GM12878 (cell line): ENCODE measurements around the gene CETN1. TPM values are rescaled to one million over a fixed set of nuclear protein-coding genes. Genes with fewer than 3 reads are reported as not detected.

Experiments used
- ATAC-seq: fragments of 200-7000 bp; cut with Tn5 transposase; 3 replicates; pipeline ENCODE4 v1.9.1; 2020; ENCODE audit warnings: mild to moderate bottlenecking, moderate library complexity
- BruUV-seq: library from RNA; stranded (reverse); fragments of 400-500 nt; replicated peaks from 2 replicates; lab custom pipeline; 2021; lab: Mats Ljungman, UMichigan
- CTCF ChIA-PET: fragments of 300-600 bp; sonication (Branson Sonifier 250); formaldehyde crosslinking; extraction: SDS; loops from one replicate; lab custom pipeline; 2021; ENCODE audit warnings: inconsistent platforms; lab: Yijun Ruan, JAX
- POLR2A ChIA-PET: fragments of 350-600 bp; formaldehyde crosslinking; extraction: SDS; loops from one replicate; lab custom pipeline; 2021; ENCODE audit warnings: inconsistent platforms; lab: Charles Lee
- RAD21 ChIA-PET: fragments of 300-600 bp; sonication (Branson Sonifier 250); formaldehyde crosslinking; loops from one replicate; lab custom pipeline; 2023; ENCODE audit warnings: antibody characterized with exemption; ENCODE audit not compliant: unreplicated experiment; lab: Charles Lee
- SMC1A ChIA-PET: fragments of 300-600 bp; sonication (Branson Sonifier 250); formaldehyde crosslinking; loops from one replicate; lab custom pipeline; 2023; ENCODE audit not compliant: unreplicated experiment, uncharacterized antibody; lab: Charles Lee
- DNase-seq: peaks from one replicate; pipeline ENCODE4 v3.0.0-alpha.2; 2011; ENCODE audit warnings: low read depth, low spot score
- FAIRE-seq: peaks from 3 replicates; lab custom pipeline; 2011; peaks lifted over from hg19 to GRCh38; lab: Jason Lieb, UNC
- H2AFZ ChIP-seq: 2 replicates; pipeline ENCODE4 v1.6.0; 2011; ENCODE audit warnings: low read depth, low read length, control low read depth; ENCODE audit not compliant: control insufficient read depth
- H3K27ac ChIP-seq: 2 replicates; pipeline ENCODE4 v1.5.1; 2011; ENCODE audit warnings: control low read depth; ENCODE audit not compliant: control insufficient read depth, insufficient read depth
- H3K27me3 ChIP-seq, 2 experiments: replicated peaks in 1 of 2; 2 replicates each; pipeline versions ENCODE4 v1.6.0 to v1.6.1; 2011; ENCODE audit warnings: low read length in 1 of 2; ENCODE audit not compliant: control insufficient read depth in 2 of 2, insufficient read depth in 2 of 2
- H3K36me3 ChIP-seq, 2 experiments: 2 replicates each; pipeline ENCODE4 v1.5.1; 2011; ENCODE audit warnings: low read length in 1 of 2; ENCODE audit not compliant: control insufficient read depth in 2 of 2, insufficient read depth in 2 of 2
- H3K4me1 ChIP-seq: 2 replicates; pipeline ENCODE4 v1.6.1; 2011; ENCODE audit warnings: mild to moderate bottlenecking, low read length, moderate library complexity, mixed read lengths; ENCODE audit not compliant: control insufficient read depth, insufficient read depth
- H3K4me2 ChIP-seq: 2 replicates; pipeline ENCODE4 v1.6.0; 2011; ENCODE audit warnings: control low read depth; ENCODE audit not compliant: control insufficient read depth, insufficient read depth
- H3K4me3 ChIP-seq: fragments of 200-600 bp; sonication (generic); 2 replicates; pipeline ENCODE4 v1.5.1; 2016
- H3K79me2 ChIP-seq: 2 replicates; pipeline ENCODE4 v1.6.0; 2011; ENCODE audit warnings: low read length; ENCODE audit not compliant: control insufficient read depth, insufficient read depth
- H3K9ac ChIP-seq: 2 replicates; pipeline ENCODE4 v1.8.0; 2011; ENCODE audit warnings: low read length, control low read depth, mixed read lengths; ENCODE audit not compliant: control insufficient read depth, insufficient read depth
- H3K9me3 ChIP-seq: replicated peaks from 3 replicates; pipeline ENCODE4 v1.5.1; 2011; ENCODE audit warnings: mild to moderate bottlenecking, low read length; ENCODE audit not compliant: control insufficient read depth, insufficient read depth
- H4K20me1 ChIP-seq: 2 replicates; pipeline ENCODE4 v1.6.0; 2011; ENCODE audit not compliant: control insufficient read depth, insufficient read depth
- CTCF ChIP-seq, 3 experiments: IDR thresholded peaks in 2 of 3; conservative IDR thresholded peaks in 1 of 3; 2 replicates each; pipeline ENCODE4 v1.5.1; 2011; ENCODE audit warnings: low read depth in 3 of 3, low read length in 3 of 3, mild to moderate bottlenecking in 3 of 3, control low read depth in 2 of 3, moderate library complexity in 2 of 3, inconsistent platforms in 1 of 3, mixed read lengths in 1 of 3; ENCODE audit not compliant: control insufficient read depth in 2 of 3, insufficient read depth in 1 of 3; ENCODE audit errors: extremely low read depth in 1 of 3
- E4F1 ChIP-seq: fragments of 450-650 bp; IDR thresholded peaks from 2 replicates; pipeline ENCODE4 v1.6.1; 2018; ENCODE audit warnings: borderline replicate concordance, mild to moderate bottlenecking; ENCODE audit not compliant: partially characterized antibody
- GATAD2B ChIP-seq: fragments of 450-650 bp; conservative IDR thresholded peaks from 2 replicates; pipeline ENCODE4 v1.6.1; 2017; ENCODE audit warnings: low read depth, mild to moderate bottlenecking, moderate library complexity
- MEF2A ChIP-seq: IDR thresholded peaks from 2 replicates; pipeline ENCODE4 v1.6.1; 2011; ENCODE audit warnings: low read depth, mild to moderate bottlenecking, low read length, moderate library complexity; ENCODE audit not compliant: insufficient read depth
- WGBS: methylation state at CpG from one replicate; pipeline ENCODE4 v1.1.6; 2016; ENCODE audit warnings: low lambda C conversion rate; ENCODE audit not compliant: insufficient replicate concordance, insufficient coverage; ENCODE audit errors: missing lambda C conversion rate; 5-methylcytosine and 5-hydroxymethylcytosine counted together
- in situ Hi-C: fragments of 300-500 bp; cut with MboI; formaldehyde crosslinking; loops from 9 replicates; pipeline ENCODE4 v1.14.3; 2018; ENCODE audit warnings: mixed read lengths
- intact Hi-C: fragments of 100-400 bp; cut with micrococcal nuclease; formaldehyde crosslinking; loops from one replicate; pipeline ENCODE4 v1.14.2; 2022; ENCODE audit not compliant: unreplicated experiment
- polyA plus RNA-seq, 11 experiments: library from polyadenylated mRNA; depleted of rRNA in 4 of 11; unstranded in 6 of 11; stranded (reverse) in 5 of 11; fragments of >200 nt; fragmentation: Nextera tagmentation in 4 of 11; fragmentation: Illumina TruSeq in 1 of 11; extraction: Ambion mirVana in 4 of 11; extraction: Trizol in 1 of 11; gene quantifications; 1 replicate in 1 of 11; 2 replicates in 10 of 11; pipeline versions ENCODE4 v1.2.1 to v1.2.3, GENCODE V29; 2011 to 2016; ENCODE audit warnings: inconsistent platforms in 2 of 11, missing spikeins in 2 of 11, low read depth in 1 of 11
- total RNA-seq, 4 experiments: library from RNA; depleted of rRNA in 3 of 4; stranded (reverse); fragments of >200 nt in 3 of 4; fragmentation: Illumina TruSeq in 1 of 4; extraction: Trizol in 1 of 4; gene quantifications; 2 replicates each; pipeline versions ENCODE4 v1.2.1 to v1.2.3, GENCODE V29; 2013 to 2021

The CETN1 gene
- total and polyA plus RNA-seq, 10 of the 15 experiments (the other 5 are each of a cell fraction or from before 2014, with no cell fraction given): not detected

GRCh38 chr18:627231-627630 lies 47.1 kb downstream of the CETN1 start (continued):
- TF ChIP-seq E4F1: no peak

- in situ Hi-C loops: no loop called here
These were observed 49.3 kb downstream of the CETN1 start for GRCh38 chr18:629269-630150.

More at GRCh38 chr18:629269-630150, 49.3 kb downstream of the CETN1 start:
- no TSS peak for BruUV-seq
- Histone ChIP-seq H3K4me1 (no peaks in the 10 kb centered on the region), H3K79me2 (no peaks in the 10 kb centered on the region), H3K4me2 (no peak overlapping the region), H4K20me1 (no peaks in the 10 kb centered on the region), H3K36me3 (no peaks in the 10 kb centered on the region), H3K27ac (no peak overlapping the region), H3K27me3 (no peaks in the 10 kb centered on the region; a peak in 1 of 4 replicates), H3K4me3 (no peak overlapping the region), H3K9me3 (no peaks in the 10 kb centered on the region), H3K9ac (no peak overlapping the region)
- WGBS: 61% methylated on average over 6 of the region's 6 CpGs
- ATAC-seq: peak; percentile 51; the same call in 2 of the 3 replicates
- ChIA-PET RAD21 (no interaction called here), SMC1A (interaction anchor here (12.3 kb wide), 1 partner anchor 202 kb away, joined by 188 read pairs; no protein-coding TSS in a partner anchor), POLR2A (no interaction called here), CTCF (interaction anchor here (6.2 to 10.5 kb wide), 2 partner anchors 202 to 211 kb away, joined by 97 to 251 read pairs; no protein-coding TSS in a partner anchor)
- intact Hi-C loops: loop anchor here (10.0 kb wide), 1 partner anchor 85 kb away; the partner anchor contains the start of gene ENOSF1
- DNase-seq: no peak
- no peak for FAIRE-seq
- TF ChIP-seq CTCF (IDR thresholded peaks at IDR 0.05 in 2 of 3, conservative IDR thresholded peaks at IDR 0.05 in 1 of 3; ENCODE audit: control insufficient read depth in 2 of 3, extremely low read depth in 1 of 3, insufficient read depth in 1 of 3, low read depth in 3 of 3, low read length in 3 of 3) (peak in 2 of 3 experiments; percentile 20 to 29; a peak in 2 of 6 replicates), MEF2A (no peak), GATAD2B (no peak)
- TF ChIP-seq, all 136 proteins: peak for 1
- H2AFZ ChIP-seq: no peak overlapping the region
